HepG2 (cell line): ENCODE measurements around the gene TPSAB1.

Source experiments
- ETV5 ChIP-seq: IDR thresholded peaks from 2 replicates; pipeline ENCODE4 v1.6.1; 2018; ENCODE audit warnings: missing biosample characterization, missing genetic modification reagents, inconsistent platforms, borderline replicate concordance
- RERE ChIP-seq: IDR thresholded peaks from 2 replicates; pipeline ENCODE4 v1.6.1; 2016; ENCODE audit warnings: low read depth, missing genetic modification reagents, missing compliant biosample characterization
- REST ChIP-seq, 2 experiments: IDR thresholded peaks; 2 replicates each; pipeline ENCODE4 v1.6.1; 2011 to 2012; ENCODE audit warnings: low read length in 2 of 2, borderline replicate concordance in 1 of 2, low read depth in 1 of 2, mild to moderate bottlenecking in 1 of 2, moderate library complexity in 1 of 2
- SETDB1 ChIP-seq: sonication (generic); formaldehyde crosslinking; IDR thresholded peaks from 2 replicates; pipeline ENCODE4 v1.5.1; 2020; ENCODE audit warnings: missing genetic modification reagents, mild to moderate bottlenecking, borderline replicate concordance
- ZBTB43 ChIP-seq: sonication (generic); formaldehyde crosslinking; conservative IDR thresholded peaks from 2 replicates; pipeline ENCODE4 v1.4.0; 2020; ENCODE audit warnings: missing genetic modification reagents
- ZNF605 ChIP-seq: sonication (generic); formaldehyde crosslinking; IDR thresholded peaks from 2 replicates; pipeline ENCODE4 v1.8.0; 2022; ENCODE audit warnings: mild to moderate bottlenecking, missing genetic modification reagents
- TF ChIP-seq, protein P1 (sequence below): sonication (generic); formaldehyde crosslinking; IDR thresholded peaks from 2 replicates; pipeline ENCODE4 v1.5.0; 2020; ENCODE audit warnings: mild to moderate bottlenecking, missing genetic modification reagents, moderate library complexity

GRCh38 chr16:1261131-1261892 lies 20.8 kb downstream of the TPSAB1 start:
- TF ChIP-seq, protein P1, sequence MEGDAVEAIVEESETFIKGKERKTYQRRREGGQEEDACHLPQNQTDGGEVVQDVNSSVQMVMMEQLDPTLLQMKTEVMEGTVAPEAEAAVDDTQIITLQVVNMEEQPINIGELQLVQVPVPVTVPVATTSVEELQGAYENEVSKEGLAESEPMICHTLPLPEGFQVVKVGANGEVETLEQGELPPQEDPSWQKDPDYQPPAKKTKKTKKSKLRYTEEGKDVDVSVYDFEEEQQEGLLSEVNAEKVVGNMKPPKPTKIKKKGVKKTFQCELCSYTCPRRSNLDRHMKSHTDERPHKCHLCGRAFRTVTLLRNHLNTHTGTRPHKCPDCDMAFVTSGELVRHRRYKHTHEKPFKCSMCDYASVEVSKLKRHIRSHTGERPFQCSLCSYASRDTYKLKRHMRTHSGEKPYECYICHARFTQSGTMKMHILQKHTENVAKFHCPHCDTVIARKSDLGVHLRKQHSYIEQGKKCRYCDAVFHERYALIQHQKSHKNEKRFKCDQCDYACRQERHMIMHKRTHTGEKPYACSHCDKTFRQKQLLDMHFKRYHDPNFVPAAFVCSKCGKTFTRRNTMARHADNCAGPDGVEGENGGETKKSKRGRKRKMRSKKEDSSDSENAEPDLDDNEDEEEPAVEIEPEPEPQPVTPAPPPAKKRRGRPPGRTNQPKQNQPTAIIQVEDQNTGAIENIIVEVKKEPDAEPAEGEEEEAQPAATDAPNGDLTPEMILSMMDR (CRISPR knock-in tag): no peak
- TF ChIP-seq ZNF605 (CRISPR knock-in tag): no peak
- TF ChIP-seq ETV5: no peak
- TF ChIP-seq REST (IDR thresholded peaks at IDR 0.05; ENCODE audit: borderline replicate concordance in 1 of 2, low read depth in 1 of 2, low read length in 2 of 2): no peak
- no peak for TF ChIP-seq SETDB1 (CRISPR knock-in tag)
- TF ChIP-seq RERE (CRISPR knock-in tag): no peak
- no peak for TF ChIP-seq ZBTB43
